Measurements from ENCODE around the gene ACP3. TPM values are rescaled to one million over a fixed set of nuclear protein-coding genes. Genes with fewer than 3 reads are reported as not detected.

The ACP3 gene
- polyA plus RNA-seq, 1 donor from 2014 or later: not detected

- Histone ChIP-seq H3K79me2 (replicated peaks; ENCODE audit: insufficient read depth, low read length) (no peaks in the 10 kb centered on the region), H2AFZ (ENCODE audit: low read depth, low read length) (no peak overlapping the region), H3K4me3 (ENCODE audit: low read length) (no peak overlapping the region), H3K9me2 (ENCODE audit: insufficient read depth, low read length) (no peaks in the 10 kb centered on the region), H3F3A (ENCODE audit: insufficient read depth, low read length, poor library complexity, severe bottlenecking) (no peaks in the 10 kb centered on the region), H4K20me1 (ENCODE audit: insufficient read depth) (no peaks in the 10 kb centered on the region), H3K4me2 (ENCODE audit: low read length) (no peak overlapping the region), H3K27ac (ENCODE audit: low read length) (no peak overlapping the region), H3K36me3 (ENCODE audit: insufficient read depth, low read length) (no peaks in the 10 kb centered on the region), H3K9ac (ENCODE audit: low read length) (no peak overlapping the region), H3K9me3 (ENCODE audit: low read length) (no peaks in the 10 kb centered on the region), H3K27me3 (ENCODE audit: insufficient read depth, low read depth, low read length) (no peaks in the 10 kb centered on the region)
- TF ChIP-seq MXI1 (conservative IDR thresholded peaks at IDR 0.05; ENCODE audit: poor library complexity, severe bottlenecking) (no peak), POLR2AphosphoS5 (IDR thresholded peaks at IDR 0.05) (no peak), CTCF (IDR thresholded peaks at IDR 0.05; ENCODE audit: poor library complexity, severe bottlenecking) (no peak), TAF1 (IDR thresholded peaks at IDR 0.05; ENCODE audit: low read depth) (no peak), REST (IDR thresholded peaks at IDR 0.05; ENCODE audit: borderline replicate concordance) (no peak), EP300 (conservative IDR thresholded peaks at IDR 0.05; ENCODE audit: poor library complexity, severe bottlenecking) (no peak), SMC3 (conservative IDR thresholded peaks at IDR 0.05; ENCODE audit: poor library complexity) (no peak), RAD21 (conservative IDR thresholded peaks at IDR 0.05) (no peak), EZH2 (IDR thresholded peaks at IDR 0.05; ENCODE audit: borderline replicate concordance, insufficient read depth, low read length, poor library complexity, severe bottlenecking) (no peak)
Measured at GRCh38 chr3:132332508-132332907, 15.3 kb downstream of the ACP3 start.

GRCh38 chr3:132341746-132342145 is 24.5 kb downstream of the ACP3 start:
- Histone ChIP-seq H3K27ac (ENCODE audit: low read length) (no peak overlapping the region), H3K4me2 (ENCODE audit: low read length) (no peak overlapping the region), H3F3A (ENCODE audit: insufficient read depth, low read length, poor library complexity, severe bottlenecking) (no peaks in the 10 kb centered on the region), H3K9me2 (ENCODE audit: insufficient read depth, low read length) (no peaks in the 10 kb centered on the region), H3K9ac (ENCODE audit: low read length) (no peak overlapping the region), H3K79me2 (replicated peaks; ENCODE audit: insufficient read depth, low read length) (no peaks in the 10 kb centered on the region), H3K4me3 (ENCODE audit: low read length) (no peak overlapping the region), H2AFZ (ENCODE audit: low read depth, low read length) (no peak overlapping the region), H3K36me3 (ENCODE audit: insufficient read depth, low read length) (no peaks in the 10 kb centered on the region), H3K9me3 (ENCODE audit: low read length) (no peaks in the 10 kb centered on the region), H3K27me3 (ENCODE audit: insufficient read depth, low read depth, low read length) (no peaks in the 10 kb centered on the region), H4K20me1 (ENCODE audit: insufficient read depth) (no peaks in the 10 kb centered on the region)
- TF ChIP-seq RAD21 (conservative IDR thresholded peaks at IDR 0.05) (no peak), REST (IDR thresholded peaks at IDR 0.05; ENCODE audit: borderline replicate concordance) (no peak), TAF1 (IDR thresholded peaks at IDR 0.05; ENCODE audit: low read depth) (no peak), EZH2 (IDR thresholded peaks at IDR 0.05; ENCODE audit: borderline replicate concordance, insufficient read depth, low read length, poor library complexity, severe bottlenecking) (no peak), POLR2AphosphoS5 (IDR thresholded peaks at IDR 0.05) (no peak), SMC3 (conservative IDR thresholded peaks at IDR 0.05; ENCODE audit: poor library complexity) (no peak), EP300 (conservative IDR thresholded peaks at IDR 0.05; ENCODE audit: poor library complexity, severe bottlenecking) (no peak), MXI1 (conservative IDR thresholded peaks at IDR 0.05; ENCODE audit: poor library complexity, severe bottlenecking) (no peak)

Measured in neural cell (in vitro differentiated cells).